Duodenal mucosa (tissue), 2 donors: ENCODE measurements around the gene C1QTNF6.

ENCODE experiments used
- H3K27ac ChIP-seq: one replicate; pipeline ENCODE4 v1.7.0; 2013; ENCODE audit warnings: low read depth, low read length
- H3K27me3 ChIP-seq, 2 donors: one replicate each; pipeline ENCODE4 v1.7.0; 2013; ENCODE audit warnings: low read length in 2 of 2, control low read depth in 1 of 2; ENCODE audit not compliant: insufficient read depth in 2 of 2, control insufficient read depth in 1 of 2
- H3K36me3 ChIP-seq, 2 donors: one replicate each; pipeline ENCODE4 v1.7.0; 2013; ENCODE audit warnings: low read length in 2 of 2, control low read depth in 1 of 2; ENCODE audit not compliant: insufficient read depth in 2 of 2, control insufficient read depth in 1 of 2
- H3K4me1 ChIP-seq, 2 donors: one replicate each; pipeline ENCODE4 v1.7.0; 2013; ENCODE audit warnings: low read length in 2 of 2, control low read depth in 1 of 2; ENCODE audit not compliant: insufficient read depth in 2 of 2, control insufficient read depth in 1 of 2
- H3K4me3 ChIP-seq, 2 donors: one replicate each; pipeline ENCODE4 v1.7.0; 2013; ENCODE audit warnings: low read length in 2 of 2, low read depth in 1 of 2
- H3K9ac ChIP-seq, 2 donors: one replicate each; pipeline ENCODE4 v1.7.0; 2013; ENCODE audit warnings: low read length in 2 of 2, low read depth in 1 of 2
- H3K9me3 ChIP-seq, 2 donors: one replicate each; pipeline ENCODE4 v1.7.0; 2013; ENCODE audit warnings: low read length in 2 of 2, control low read depth in 1 of 2; ENCODE audit not compliant: control insufficient read depth in 1 of 2

The C1QTNF6 gene

DNA sequence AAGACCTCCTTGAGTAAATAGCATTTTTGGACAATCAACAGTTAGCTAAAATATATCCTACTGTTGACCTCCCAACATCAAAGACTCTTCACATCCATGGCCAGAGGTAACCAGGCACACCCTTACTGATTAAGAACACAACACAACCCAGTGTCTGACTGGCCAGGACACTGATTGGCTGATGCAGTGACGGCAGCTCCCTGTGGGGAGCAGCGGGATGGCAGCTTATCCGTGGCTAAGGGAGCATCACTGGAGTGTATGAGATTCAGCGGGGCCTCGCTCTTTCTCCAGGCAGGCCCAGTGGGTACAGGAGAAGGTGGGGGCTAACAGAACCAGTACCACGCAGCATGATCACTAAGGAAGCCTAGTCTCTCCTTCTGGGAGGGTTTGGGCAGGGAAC lies 28.0 kb downstream of the C1QTNF6 start:
- Histone ChIP-seq H3K9ac (no peak overlapping the region), H3K27ac (no peak overlapping the region), H3K36me3 (no peaks in the 10 kb centered on the region), H3K4me1 (peaks cover 0 to 24% of the 10 kb centered on the region in 2 donors), H3K9me3 (peaks cover 0 to 4% of the 10 kb centered on the region in 2 donors), H3K4me3 (no peak overlapping the region), H3K27me3 (no peaks in the 10 kb centered on the region)

DNA sequence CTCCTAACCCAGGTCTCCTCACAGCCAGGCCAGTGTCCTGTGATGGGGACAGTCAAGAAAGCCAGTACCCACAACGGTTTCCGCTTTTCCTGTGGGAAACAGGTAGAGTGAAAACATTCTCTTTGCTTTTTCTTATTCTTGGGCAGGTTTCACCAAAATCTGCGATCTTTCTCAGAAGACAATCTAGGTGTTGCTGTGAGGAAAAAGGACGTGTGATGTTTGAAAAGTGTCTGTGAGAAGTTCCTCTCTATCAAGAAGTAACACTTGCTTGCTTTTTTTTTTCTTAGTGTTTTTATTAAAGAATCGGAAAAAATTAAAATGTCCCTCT lies 29.1 kb downstream of the C1QTNF6 start:
- Histone ChIP-seq H3K9me3 (peaks cover 0 to 4% of the 10 kb centered on the region in 2 donors), H3K4me3 (no peak overlapping the region), H3K27ac (no peak overlapping the region), H3K4me1 (peaks cover 0 to 17% of the 10 kb centered on the region in 2 donors), H3K9ac (no peak overlapping the region), H3K27me3 (no peaks in the 10 kb centered on the region), H3K36me3 (no peaks in the 10 kb centered on the region)

DNA sequence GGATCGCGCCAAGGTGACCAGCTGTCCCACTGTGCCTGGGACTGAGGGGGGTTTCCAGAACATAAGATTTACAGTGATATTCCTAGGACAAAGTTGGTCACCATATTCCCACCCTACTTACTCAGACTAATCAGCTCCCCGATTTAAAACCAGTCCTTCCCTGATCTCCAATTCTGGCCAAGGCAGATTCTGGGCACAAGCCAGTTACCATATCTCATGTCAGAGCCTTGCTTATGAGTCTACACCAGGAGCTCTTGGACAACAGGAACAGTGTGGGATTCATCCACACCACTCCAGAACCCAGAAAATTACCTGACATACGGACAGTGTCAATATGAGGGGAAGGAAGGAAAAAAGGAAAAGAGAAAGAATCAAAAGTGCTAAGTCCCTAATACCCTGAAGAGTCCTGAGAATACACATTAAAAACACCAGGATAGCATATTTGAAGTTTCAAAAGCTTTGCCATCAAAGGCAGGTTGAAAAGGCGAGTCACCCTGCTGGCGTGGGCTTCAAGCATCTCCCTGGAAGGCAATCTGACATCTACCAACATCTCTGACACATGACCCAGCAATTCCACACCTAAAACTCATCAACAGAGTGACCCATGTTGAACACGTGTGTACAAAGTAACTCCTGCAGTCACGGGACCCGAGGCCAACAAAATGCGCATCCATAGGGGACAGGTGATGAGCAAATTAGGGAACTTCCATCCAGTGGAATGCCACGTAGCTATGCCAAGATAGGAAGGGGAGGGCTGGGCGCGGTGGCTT lies 30.3 kb downstream of the C1QTNF6 start:
- no peaks in the 10 kb centered on the region for H3K27me3 ChIP-seq
- no peaks in the 10 kb centered on the region for H3K36me3 ChIP-seq
- peaks cover 0 to 4% of the 10 kb centered on the region in 2 donors for H3K9me3 ChIP-seq
- no peak overlapping the region for H3K9ac ChIP-seq
- peaks cover 0 to 6% of the 10 kb centered on the region in 2 donors for H3K4me1 ChIP-seq
- H3K27ac ChIP-seq, result no peak overlapping the region
- no peak overlapping the region for H3K4me3 ChIP-seq

DNA sequence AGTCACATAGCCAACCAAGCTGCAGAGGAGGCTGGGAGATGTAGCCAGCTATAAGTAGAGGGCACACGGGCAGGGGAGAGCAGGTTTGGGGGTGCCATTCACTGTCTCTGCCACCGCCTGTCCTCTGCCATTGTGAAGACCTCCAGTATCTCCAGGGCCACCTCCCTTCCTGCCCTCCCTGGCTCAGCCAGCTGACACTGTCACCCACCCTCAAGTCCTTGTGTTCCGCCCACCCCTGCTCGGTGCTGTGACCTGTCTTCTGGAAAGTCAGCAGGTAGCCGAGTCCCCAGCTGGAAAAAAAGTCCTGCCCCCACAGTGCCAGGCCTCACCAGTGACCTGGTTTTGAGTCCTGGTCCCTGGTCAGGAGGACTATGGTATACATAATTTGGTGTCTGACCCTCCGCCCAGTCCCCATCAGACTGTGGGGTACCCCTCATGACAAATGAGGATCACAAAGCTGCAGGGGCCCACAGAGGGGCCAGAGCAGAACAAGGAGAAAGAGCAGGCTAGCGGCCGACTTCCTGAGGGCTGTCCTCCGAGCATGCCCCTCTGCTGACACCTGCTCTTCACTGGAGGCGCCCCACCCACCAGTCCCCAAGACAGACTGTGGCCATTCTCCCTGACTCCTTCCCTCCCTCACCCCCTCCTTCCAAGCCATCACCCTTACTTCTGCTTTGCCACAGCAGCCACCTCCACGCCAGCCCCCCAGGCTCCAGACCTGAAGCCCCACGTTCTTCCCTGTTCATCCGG lies 31.2 kb downstream of the C1QTNF6 start:
- H3K4me1 ChIP-seq, result no peaks in the 10 kb centered on the region
- no peaks in the 10 kb centered on the region for H3K27me3 ChIP-seq
- H3K36me3 ChIP-seq, result no peaks in the 10 kb centered on the region
- peaks cover 0 to 4% of the 10 kb centered on the region in 2 donors for H3K9me3 ChIP-seq
- H3K4me3 ChIP-seq, result no peak overlapping the region
- no peak overlapping the region for H3K27ac ChIP-seq
- no peak overlapping the region for H3K9ac ChIP-seq

DNA sequence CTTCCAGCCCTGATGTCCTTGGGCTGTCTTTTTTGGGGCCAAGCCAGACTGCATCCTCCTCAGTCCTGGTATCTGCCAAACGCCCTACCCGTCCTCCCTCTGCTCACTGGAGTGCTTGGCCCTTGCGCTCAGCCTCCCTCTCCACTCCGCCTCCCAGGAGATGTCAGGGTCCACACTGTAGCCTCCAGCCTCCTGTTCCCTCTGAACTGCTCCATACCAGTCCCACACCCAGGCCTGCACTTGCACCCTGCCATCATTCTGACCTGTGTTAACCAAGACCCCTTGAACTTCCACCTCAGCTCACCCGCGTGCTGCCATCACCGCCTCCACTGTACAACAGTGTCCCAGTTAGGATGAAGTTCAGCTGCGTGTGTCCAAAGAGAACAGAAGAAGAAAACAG lies 32.1 kb downstream of the C1QTNF6 start:
- Histone ChIP-seq H3K4me3 (no peak overlapping the region), H3K4me1 (no peaks in the 10 kb centered on the region), H3K27ac (no peak overlapping the region), H3K9me3 (no peaks in the 10 kb centered on the region), H3K27me3 (no peaks in the 10 kb centered on the region), H3K9ac (no peak overlapping the region), H3K36me3 (no peaks in the 10 kb centered on the region)

DNA sequence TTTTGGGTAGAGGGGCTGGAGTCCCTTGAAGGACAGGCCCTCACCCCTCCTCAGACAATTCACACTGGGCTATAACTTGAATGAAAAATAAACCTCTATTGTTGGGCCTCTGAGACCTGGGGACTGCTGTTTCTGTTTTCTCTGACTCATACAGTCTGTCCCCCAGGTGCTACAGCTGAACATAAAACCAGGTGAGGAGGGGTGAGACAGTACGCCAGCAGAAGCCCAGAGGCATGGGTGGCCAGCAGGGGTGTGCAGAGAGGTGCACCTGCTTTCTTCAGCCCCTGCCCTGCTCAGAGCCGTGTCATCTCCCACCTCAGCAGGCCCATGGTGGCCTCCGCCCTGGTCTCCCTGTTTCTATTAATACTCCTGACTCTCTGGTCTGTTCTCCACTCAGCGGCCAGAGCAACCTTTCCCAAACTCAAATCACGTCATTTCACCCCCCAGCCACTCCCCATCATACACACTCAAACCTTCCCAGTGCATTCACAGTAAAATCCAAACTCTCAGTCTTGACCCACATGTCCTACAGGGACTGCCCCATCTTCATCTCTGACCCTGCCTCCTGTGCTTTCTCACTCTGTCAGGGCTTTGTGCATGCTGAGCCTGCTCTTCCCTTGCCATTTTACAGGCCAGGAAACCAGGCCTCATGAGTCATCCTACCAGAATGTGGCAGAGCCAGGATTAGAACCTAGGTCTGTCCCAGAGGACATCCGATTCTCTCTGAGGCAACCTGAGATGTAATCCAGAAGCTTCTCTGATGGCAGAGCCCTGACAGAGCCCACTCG lies 32.9 kb downstream of the C1QTNF6 start:
- Histone ChIP-seq H3K4me1 (no peaks in the 10 kb centered on the region), H3K9ac (no peak overlapping the region), H3K27ac (no peak overlapping the region), H3K9me3 (no peaks in the 10 kb centered on the region), H3K27me3 (no peaks in the 10 kb centered on the region), H3K4me3 (no peak overlapping the region), H3K36me3 (no peaks in the 10 kb centered on the region)

DNA sequence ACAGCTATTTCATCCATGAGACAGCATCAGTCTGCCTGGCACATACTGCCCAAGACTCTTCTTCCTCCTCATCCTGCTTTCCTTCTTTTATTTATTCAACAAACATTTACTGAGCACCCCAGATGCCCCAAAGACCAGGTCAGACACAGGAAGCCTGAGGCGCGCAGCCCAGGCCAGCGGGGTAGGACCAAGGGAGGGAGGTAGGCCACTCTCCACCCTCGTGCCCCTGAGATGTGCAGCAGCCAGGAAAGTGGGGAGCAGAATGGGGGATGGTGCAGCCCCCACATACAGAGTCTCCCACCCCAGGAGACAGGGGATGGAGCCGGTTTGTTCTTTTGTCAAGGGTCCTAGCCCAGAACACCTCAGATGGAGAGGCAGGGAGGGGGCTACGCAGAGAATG lies 34.1 kb downstream of the C1QTNF6 start:
- Histone ChIP-seq H3K9ac (no peak overlapping the region), H3K4me1 (no peaks in the 10 kb centered on the region), H3K4me3 (no peak overlapping the region), H3K27me3 (no peaks in the 10 kb centered on the region), H3K9me3 (no peaks in the 10 kb centered on the region), H3K36me3 (no peaks in the 10 kb centered on the region), H3K27ac (no peak overlapping the region)

DNA sequence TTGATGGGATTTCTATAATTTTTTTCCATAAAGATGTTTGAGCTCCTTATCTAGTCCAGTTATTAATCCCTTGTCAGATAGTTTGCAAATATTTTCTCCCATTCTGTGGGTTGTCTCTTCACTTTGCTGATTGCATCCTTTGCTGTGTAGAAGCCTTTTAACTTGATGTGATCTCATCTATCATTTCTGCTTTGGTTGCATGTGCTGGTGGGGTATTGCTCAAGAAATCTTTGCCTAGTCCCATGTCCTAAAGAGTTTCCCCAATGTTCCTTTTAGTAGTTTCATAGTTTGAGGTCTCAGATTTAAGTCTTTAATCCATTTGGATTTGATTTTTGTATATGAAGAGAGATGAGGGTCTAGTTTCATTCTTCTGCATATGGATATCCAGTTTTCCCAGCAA lies 36.6 kb downstream of the C1QTNF6 start:
- Histone ChIP-seq H3K36me3 (no peaks in the 10 kb centered on the region), H3K27me3 (no peaks in the 10 kb centered on the region), H3K9me3 (no peaks in the 10 kb centered on the region), H3K4me3 (no peak overlapping the region), H3K4me1 (no peaks in the 10 kb centered on the region), H3K27ac (no peak overlapping the region), H3K9ac (no peak overlapping the region)

DNA sequence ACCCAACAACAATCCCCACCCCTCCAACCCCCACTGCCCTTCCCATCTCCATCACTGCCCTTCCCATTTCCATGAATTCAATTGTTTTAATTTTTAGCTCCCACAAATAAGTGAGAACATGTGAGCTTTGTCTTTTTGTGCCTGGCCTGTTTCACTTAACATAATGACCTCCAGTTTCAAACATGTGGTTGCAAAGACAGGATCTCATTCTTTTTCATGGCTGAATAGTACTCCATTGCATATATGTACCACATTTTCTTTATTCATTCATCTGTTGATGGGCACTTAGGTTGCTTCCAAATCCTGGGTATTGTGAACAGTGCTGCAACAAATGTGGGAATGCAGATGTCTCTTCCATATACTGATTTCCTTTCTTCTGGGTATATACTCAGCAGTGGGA lies 37.3 kb downstream of the C1QTNF6 start:
- Histone ChIP-seq H3K9ac (no peak overlapping the region), H3K4me1 (no peaks in the 10 kb centered on the region), H3K36me3 (no peaks in the 10 kb centered on the region), H3K9me3 (no peaks in the 10 kb centered on the region), H3K27me3 (no peaks in the 10 kb centered on the region), H3K4me3 (no peak overlapping the region), H3K27ac (no peak overlapping the region)
